NT2/D1 (cell line): Measurements from ENCODE around the gene FMR1.
A peak's percentile ranks its signal among the peaks of the same experiment; 100 is the strongest.

Experiments used
- DNase-seq: peaks from one replicate; pipeline ENCODE4 v3.0.0-alpha.2; 2011; ENCODE audit warnings: low read depth, low spot score
- H3K27me3 ChIP-seq: 2 replicates; pipeline ENCODE4 v1.6.0; 2011; ENCODE audit warnings: mild to moderate bottlenecking; ENCODE audit not compliant: insufficient read length, insufficient read depth
- H3K36me3 ChIP-seq: 2 replicates; pipeline ENCODE4 v1.6.1; 2011; ENCODE audit warnings: mild to moderate bottlenecking, low read length, mixed read lengths; ENCODE audit not compliant: insufficient read depth, insufficient read length
- H3K4me1 ChIP-seq: 2 replicates; pipeline ENCODE4 v1.5.1; 2011; ENCODE audit not compliant: insufficient read depth, insufficient read length
- H3K4me3 ChIP-seq: 2 replicates; pipeline ENCODE4 v1.5.1; 2011; ENCODE audit warnings: low read depth; ENCODE audit not compliant: insufficient read length
- H3K9ac ChIP-seq: 2 replicates; pipeline ENCODE4 v1.6.0; 2011; ENCODE audit warnings: low read depth; ENCODE audit not compliant: insufficient read length
- H3K9me3 ChIP-seq: 2 replicates; pipeline ENCODE4 v1.5.1; 2011; ENCODE audit warnings: mild to moderate bottlenecking, low read length; ENCODE audit not compliant: insufficient read depth
- SUZ12 ChIP-seq: IDR thresholded peaks from 2 replicates; pipeline ENCODE4 v1.6.1; 2011; ENCODE audit not compliant: insufficient read length, insufficient read depth; ENCODE audit errors: extremely low read depth
- YY1 ChIP-seq: IDR thresholded peaks from 2 replicates; pipeline ENCODE4 v1.6.1; 2011; ENCODE audit not compliant: insufficient read length, insufficient read depth
- ZNF274 ChIP-seq: IDR thresholded peaks from 2 replicates; pipeline ENCODE4 v1.6.1; 2011; ENCODE audit warnings: mild to moderate bottlenecking, low read depth, low read length

Gene FMR1

DNA sequence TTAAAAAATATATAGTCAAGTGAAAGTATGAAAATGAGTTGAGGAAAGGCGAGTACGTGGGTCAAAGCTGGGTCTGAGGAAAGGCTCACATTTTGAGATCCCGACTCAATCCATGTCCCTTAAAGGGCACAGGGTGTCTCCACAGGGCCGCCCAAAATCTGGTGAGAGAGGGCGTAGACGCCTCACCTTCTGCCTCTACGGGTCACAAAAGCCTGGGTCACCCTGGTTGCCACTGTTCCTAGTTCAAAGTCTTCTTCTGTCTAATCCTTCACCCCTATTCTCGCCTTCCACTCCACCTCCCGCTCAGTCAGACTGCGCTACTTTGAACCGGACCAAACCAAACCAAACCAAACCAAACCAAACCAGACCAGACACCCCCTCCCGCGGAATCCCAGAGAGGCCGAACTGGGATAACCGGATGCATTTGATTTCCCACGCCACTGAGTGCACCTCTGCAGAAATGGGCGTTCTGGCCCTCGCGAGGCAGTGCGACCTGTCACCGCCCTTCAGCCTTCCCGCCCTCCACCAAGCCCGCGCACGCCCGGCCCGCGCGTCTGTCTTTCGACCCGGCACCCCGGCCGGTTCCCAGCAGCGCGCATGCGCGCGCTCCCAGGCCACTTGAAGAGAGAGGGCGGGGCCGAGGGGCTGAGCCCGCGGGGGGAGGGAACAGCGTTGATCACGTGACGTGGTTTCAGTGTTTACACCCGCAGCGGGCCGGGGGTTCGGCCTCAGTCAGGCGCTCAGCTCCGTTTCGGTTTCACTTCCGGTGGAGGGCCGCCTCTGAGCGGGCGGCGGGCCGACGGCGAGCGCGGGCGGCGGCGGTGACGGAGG, at the start of gene FMR1:
Gene FMR1 (plus strand): TSS at position 728 of the 831 bp plus-strand sequence. CDS start 261 bp downstream, outside the sequence.
- no peaks in the 10 kb centered on the region for H3K36me3 ChIP-seq
- H3K27me3 ChIP-seq: no peaks in the 10 kb centered on the region
- H3K4me3 ChIP-seq: peak within 1 kb of the TSS; percentile 47
- H3K4me1 ChIP-seq: no peaks in the 10 kb centered on the region
- no peaks in the 10 kb centered on the region for H3K9me3 ChIP-seq
- TF ChIP-seq ZNF274: no peak
- TF ChIP-seq SUZ12: no peak
- TF ChIP-seq YY1: no peak
- DNase-seq: peak; percentile 58
- peak within 1 kb of the TSS; percentile 72 for H3K9ac ChIP-seq

DNA sequence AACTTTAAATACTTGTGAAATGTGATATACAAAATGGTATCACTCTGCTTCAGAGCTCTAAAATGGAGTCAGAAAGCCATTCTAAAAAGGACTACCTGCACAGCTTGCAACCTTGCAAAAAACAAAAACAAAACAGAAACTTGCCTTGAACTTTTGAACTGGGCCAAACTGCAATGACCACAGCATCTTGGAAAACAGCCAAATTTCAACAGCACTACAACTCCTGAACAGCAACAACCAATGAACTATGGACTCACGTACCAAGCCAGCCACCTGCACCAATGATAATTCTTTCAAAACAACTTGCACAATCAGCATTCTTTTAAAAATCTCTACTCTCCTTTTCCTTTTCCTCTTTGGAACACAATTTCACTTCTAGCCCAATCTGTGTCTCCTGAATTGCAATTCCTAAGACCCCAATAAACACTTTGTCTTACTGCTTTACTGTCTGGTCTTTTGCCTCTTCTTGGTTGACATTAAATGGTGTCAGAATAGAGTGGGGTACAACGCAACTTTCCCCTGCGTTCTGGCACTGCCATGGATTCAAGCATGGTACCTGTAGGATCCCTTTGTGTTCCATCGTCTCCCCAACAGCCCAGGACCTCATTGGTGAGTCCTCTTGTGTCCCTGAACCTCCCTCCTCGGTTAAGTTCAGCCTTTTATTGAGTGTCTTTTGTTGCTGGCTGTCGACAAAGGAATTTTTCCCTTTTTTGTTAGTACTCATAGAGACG, 35.7 kb upstream of the FMR1 start:
- DNase-seq: no peak

DNA sequence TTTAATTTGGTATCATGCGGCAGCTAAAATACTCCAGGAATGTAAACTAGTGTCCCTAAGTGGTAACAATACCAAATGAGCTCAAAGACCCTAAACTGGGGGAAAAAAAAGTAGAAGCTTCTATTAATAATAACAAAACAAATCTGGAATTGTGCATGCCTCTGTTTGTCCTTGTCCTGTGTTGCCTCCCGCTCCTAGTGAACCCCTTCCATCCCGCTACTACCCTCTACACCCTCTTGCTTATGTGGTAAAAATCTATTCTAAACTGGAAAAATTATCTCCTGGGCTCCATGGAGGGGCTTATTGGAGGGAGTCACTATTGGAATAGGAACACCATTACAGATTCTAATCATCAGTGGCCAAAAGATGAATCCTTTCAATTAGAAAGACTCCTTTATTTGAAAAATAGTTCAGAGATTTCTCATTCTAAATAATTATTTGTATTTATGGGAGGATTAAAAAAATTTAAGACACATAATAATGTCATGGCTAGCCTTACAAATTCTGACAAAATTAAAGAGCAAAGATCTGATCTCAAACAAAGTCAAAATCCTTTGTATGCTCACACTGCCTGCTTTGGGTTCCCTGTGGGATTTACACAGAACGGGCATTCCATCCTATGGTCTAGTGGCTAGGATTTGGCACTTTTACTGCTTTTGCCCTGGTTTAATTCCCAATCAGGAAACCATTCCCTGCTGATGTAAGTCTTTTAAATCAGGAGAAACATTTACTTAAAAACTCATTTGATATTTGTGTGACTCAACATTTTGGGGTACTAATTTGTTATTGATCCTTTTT, 34.7 kb upstream of the FMR1 start:
- H3K4me3 ChIP-seq: no peak overlapping the region
- no peaks in the 10 kb centered on the region for H3K36me3 ChIP-seq
- H3K9me3 ChIP-seq: no peaks in the 10 kb centered on the region
- DNase-seq: no peak
- TF ChIP-seq ZNF274: no peak
- TF ChIP-seq YY1: no peak
- no peak for TF ChIP-seq SUZ12
- H3K27me3 ChIP-seq: no peaks in the 10 kb centered on the region
- H3K4me1 ChIP-seq: no peaks in the 10 kb centered on the region
- H3K9ac ChIP-seq: no peak overlapping the region

More for the DNA sequence above, 35.7 kb upstream of the FMR1 start:
- no peak for TF ChIP-seq ZNF274
- no peak for TF ChIP-seq SUZ12
- TF ChIP-seq YY1: no peak
- Histone ChIP-seq H3K9me3 (no peaks in the 10 kb centered on the region), H3K4me1 (no peaks in the 10 kb centered on the region), H3K9ac (no peak overlapping the region), H3K4me3 (no peak overlapping the region), H3K27me3 (no peaks in the 10 kb centered on the region), H3K36me3 (no peaks in the 10 kb centered on the region)

DNA sequence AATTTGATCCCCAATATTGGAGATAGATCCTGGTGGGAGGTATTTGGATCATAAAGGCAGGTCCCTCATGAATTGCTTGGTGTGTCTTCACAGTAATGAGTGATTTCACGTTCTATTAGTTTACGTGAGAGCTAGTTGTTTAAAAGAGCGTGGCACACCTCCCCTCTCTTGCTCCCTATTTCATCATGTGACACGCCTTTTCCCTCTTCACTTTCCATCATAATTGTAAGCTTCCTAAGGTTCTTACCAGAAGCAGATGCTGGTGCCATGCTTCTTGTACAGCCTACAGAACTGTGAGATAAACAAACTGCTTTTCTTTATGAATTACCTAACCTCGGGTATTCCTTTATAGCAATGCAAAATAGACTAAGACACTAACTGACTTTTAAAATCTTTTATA, 34.0 kb upstream of the FMR1 start:
- no peak for DNase-seq
- H3K27me3 ChIP-seq: no peaks in the 10 kb centered on the region
- H3K4me3 ChIP-seq: no peak overlapping the region
- no peaks in the 10 kb centered on the region for H3K36me3 ChIP-seq
- TF ChIP-seq YY1 (no peak), SUZ12 (no peak), ZNF274 (no peak)
- H3K4me1 ChIP-seq: no peaks in the 10 kb centered on the region
- no peaks in the 10 kb centered on the region for H3K9me3 ChIP-seq
- no peak overlapping the region for H3K9ac ChIP-seq

DNA sequence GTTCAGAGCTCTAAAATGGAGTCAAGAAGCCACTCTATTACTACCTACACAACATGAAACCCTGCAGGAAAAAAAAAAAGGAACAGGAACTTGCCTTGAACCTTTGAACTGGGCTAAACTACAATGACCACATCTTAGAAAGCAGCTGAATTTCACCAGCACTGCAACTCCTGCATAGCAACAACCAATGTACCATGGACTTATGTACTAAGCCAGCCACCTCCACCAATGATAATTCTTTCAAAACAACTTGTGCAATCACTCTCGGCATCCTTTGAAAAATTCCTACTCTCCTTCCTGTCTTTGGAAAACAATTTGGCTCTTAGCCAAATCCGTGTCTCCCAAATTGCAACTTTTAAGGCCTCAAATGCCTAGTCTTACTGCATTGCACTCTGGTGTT, 26.8 kb upstream of the FMR1 start:
- Histone ChIP-seq H3K27me3 (no peaks in the 10 kb centered on the region), H3K9ac (no peak overlapping the region), H3K36me3 (no peaks in the 10 kb centered on the region), H3K9me3 (no peaks in the 10 kb centered on the region), H3K4me3 (no peak overlapping the region), H3K4me1 (no peaks in the 10 kb centered on the region)
- DNase-seq: no peak
- no peak for TF ChIP-seq ZNF274

DNA sequence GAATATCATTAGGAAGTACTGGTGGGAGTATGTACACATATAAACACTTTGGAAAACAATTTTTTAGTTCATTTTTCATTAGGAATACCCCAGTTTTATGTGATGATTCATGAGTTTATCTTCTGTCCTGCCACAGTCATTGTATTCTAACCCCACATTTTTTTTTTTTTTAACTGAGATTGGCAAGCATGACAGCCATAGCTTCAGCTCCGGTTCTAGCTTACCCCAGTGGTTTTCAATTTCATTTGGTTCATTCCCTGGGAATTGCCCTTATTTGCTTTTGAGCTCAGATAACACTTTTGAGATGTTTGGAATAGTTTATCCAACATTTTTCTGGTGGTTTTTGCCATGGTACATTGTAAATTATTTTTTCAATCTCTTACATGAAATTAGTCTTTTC, 21.0 kb upstream of the FMR1 start:
- no peaks in the 10 kb centered on the region for H3K27me3 ChIP-seq
- no peak overlapping the region for H3K9ac ChIP-seq
- no peak overlapping the region for H3K4me3 ChIP-seq
- no peaks in the 10 kb centered on the region for H3K4me1 ChIP-seq
- TF ChIP-seq SUZ12: no peak
- TF ChIP-seq YY1: no peak
- TF ChIP-seq ZNF274: no peak
- DNase-seq: no peak
- H3K36me3 ChIP-seq: no peaks in the 10 kb centered on the region
- H3K9me3 ChIP-seq: no peaks in the 10 kb centered on the region

DNA sequence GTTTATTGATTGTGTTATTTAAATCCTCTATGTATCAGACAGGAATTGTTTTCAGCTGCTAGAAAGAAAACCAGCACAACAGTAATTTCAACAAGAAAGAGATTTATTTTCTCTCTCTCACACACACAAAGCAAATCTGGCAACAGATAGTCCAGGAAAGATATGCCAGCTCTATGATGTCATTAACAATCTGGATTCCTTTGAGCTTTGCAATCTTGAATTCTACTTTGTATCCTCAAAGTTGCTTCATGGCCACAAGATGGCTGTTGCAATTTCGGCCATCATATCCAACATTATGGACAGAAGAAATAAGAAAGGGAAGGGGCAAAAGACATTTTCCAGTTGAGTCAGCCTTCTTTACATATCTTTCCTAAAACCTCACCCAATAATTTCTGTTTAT, 19.8 kb upstream of the FMR1 start:
- Histone ChIP-seq H3K4me1 (no peaks in the 10 kb centered on the region), H3K9me3 (no peaks in the 10 kb centered on the region), H3K36me3 (no peaks in the 10 kb centered on the region), H3K4me3 (no peak overlapping the region), H3K9ac (no peak overlapping the region), H3K27me3 (no peaks in the 10 kb centered on the region)
- no peak for DNase-seq
- TF ChIP-seq ZNF274 (no peak), SUZ12 (no peak), YY1 (no peak)
